HepG2 (cell line): ENCODE measurements around the gene ITPK1. TPM values are rescaled to one million over a fixed set of nuclear protein-coding genes. Genes with fewer than 3 reads are reported as not detected.
A peak's percentile ranks its signal among the peaks of the same experiment; 100 is the strongest.

Experiments
- ASH2L ChIP-seq: fragments of 300-600, 200-600 bp; sonication (generic); IDR thresholded peaks from 2 replicates; pipeline ENCODE4 v1.7.0; 2017; ENCODE audit warnings: low read depth, mild to moderate bottlenecking, moderate library complexity, mixed read lengths, low read length; ENCODE audit not compliant: insufficient read length
- CAMTA2 ChIP-seq: sonication (generic); formaldehyde crosslinking; IDR thresholded peaks from 2 replicates; pipeline ENCODE4 v1.4.0; 2020; ENCODE audit warnings: mild to moderate bottlenecking, missing genetic modification reagents, borderline replicate concordance
- FOXK1 ChIP-seq: sonication (generic); formaldehyde crosslinking; IDR thresholded peaks from 2 replicates; pipeline ENCODE4 v1.4.0; 2020; ENCODE audit warnings: low read depth, missing genetic modification reagents, borderline replicate concordance
- GABPB1 ChIP-seq: IDR thresholded peaks from 2 replicates; pipeline ENCODE4 v1.6.1; 2016; ENCODE audit warnings: mild to moderate bottlenecking, missing genetic modification reagents, moderate library complexity, missing compliant biosample characterization
- IKZF4 ChIP-seq: sonication (generic); formaldehyde crosslinking; IDR thresholded peaks from 2 replicates; pipeline ENCODE4 v1.5.1; 2020; ENCODE audit warnings: borderline replicate concordance, mild to moderate bottlenecking, low read depth, missing genetic modification reagents; ENCODE audit errors: not compliant biosample characterization
- ISX ChIP-seq: sonication (generic); formaldehyde crosslinking; conservative IDR thresholded peaks from 2 replicates; pipeline ENCODE4 v1.5.0; 2020; ENCODE audit warnings: missing genetic modification reagents
- KLF16 ChIP-seq, 2 experiments: sonication (generic) in 1 of 2; formaldehyde crosslinking in 1 of 2; IDR thresholded peaks; 2 replicates each; pipeline versions ENCODE4 v1.6.1 to v1.8.0; 2016 to 2023; ENCODE audit warnings: missing genetic modification reagents in 2 of 2, missing compliant biosample characterization in 1 of 2
- MED1 ChIP-seq: sonication (generic); formaldehyde crosslinking; IDR thresholded peaks from 2 replicates; pipeline ENCODE4 v1.4.0; 2020; ENCODE audit warnings: missing genetic modification reagents
- NFATC3 ChIP-seq: sonication (generic); formaldehyde crosslinking; IDR thresholded peaks from 2 replicates; pipeline ENCODE4 v1.5.1; 2020; ENCODE audit warnings: mild to moderate bottlenecking, missing genetic modification reagents
- NFIB ChIP-seq: sonication (generic); formaldehyde crosslinking; IDR thresholded peaks from 2 replicates; pipeline ENCODE4 v1.9.0; 2021; ENCODE audit warnings: missing genetic modification reagents, mild to moderate bottlenecking, borderline replicate concordance
- NFYC ChIP-seq: IDR thresholded peaks from 2 replicates; pipeline ENCODE4 v1.6.1; 2016; ENCODE audit warnings: missing genetic modification reagents, missing compliant biosample characterization
- PHF20 ChIP-seq: sonication (generic); formaldehyde crosslinking; IDR thresholded peaks from 2 replicates; pipeline ENCODE4 v1.5.0; 2020; ENCODE audit warnings: mild to moderate bottlenecking, missing genetic modification reagents
- POLR2AphosphoS2 ChIP-seq: IDR thresholded peaks from 2 replicates; pipeline ENCODE4 v1.6.1; 2011; ENCODE audit warnings: low read depth, low read length, improper control_type of control experiment
- SSRP1 ChIP-seq: IDR thresholded peaks from 2 replicates; pipeline ENCODE4 v1.6.1; 2016; ENCODE audit warnings: control low read depth
- TGIF2 ChIP-seq: IDR thresholded peaks from 2 replicates; pipeline ENCODE4 v1.6.1; 2016; ENCODE audit warnings: control low read depth, missing compliant biosample characterization
- ZKSCAN5 ChIP-seq: sonication (generic); formaldehyde crosslinking; IDR thresholded peaks from 2 replicates; pipeline ENCODE4 v1.5.1; 2020; ENCODE audit warnings: mild to moderate bottlenecking, missing genetic modification reagents
- ZMYM2 ChIP-seq: sonication (generic); formaldehyde crosslinking; IDR thresholded peaks from 2 replicates; pipeline ENCODE4 v1.8.0; 2022; ENCODE audit warnings: mild to moderate bottlenecking, missing genetic modification reagents
- ZMYM3 ChIP-seq: sonication (generic); formaldehyde crosslinking; IDR thresholded peaks from 2 replicates; pipeline ENCODE4 v1.5.1; 2020; ENCODE audit warnings: mild to moderate bottlenecking, missing genetic modification reagents
- ZNF232 ChIP-seq: sonication (generic); formaldehyde crosslinking; IDR thresholded peaks from 2 replicates; pipeline ENCODE4 v1.4.0; 2020; ENCODE audit warnings: missing genetic modification reagents, borderline replicate concordance
- ZNF331 ChIP-seq: sonication (generic); formaldehyde crosslinking; IDR thresholded peaks from 2 replicates; pipeline ENCODE4 v1.4.0; 2020; ENCODE audit warnings: missing genetic modification reagents
- ZNF616 ChIP-seq: sonication (generic); formaldehyde crosslinking; IDR thresholded peaks from 2 replicates; pipeline ENCODE4 v1.5.0; 2020; ENCODE audit warnings: low read depth, mild to moderate bottlenecking, missing genetic modification reagents
- polyA plus RNA-seq, 8 experiments: library from polyadenylated mRNA; depleted of rRNA in 3 of 8; stranded (reverse) in 7 of 8; unstranded in 1 of 8; fragments of >200 nt; fragmentation: Illumina TruSeq in 4 of 8; extraction: Trizol in 4 of 8; gene quantifications; 2 replicates each; pipeline versions ENCODE4 v1.2.1 to v1.2.3, GENCODE V29; 2011 to 2016; ENCODE audit warnings: low read depth in 4 of 8, missing spikeins in 1 of 8, mixed read lengths in 1 of 8; ENCODE audit not compliant: insufficient read depth in 1 of 8
- total RNA-seq, 5 experiments: library from RNA; depleted of rRNA; stranded (reverse); fragments of >200 nt; fragmentation: Illumina TruSeq; extraction: Trizol; gene quantifications; 2 replicates each; pipeline ENCODE4 v1.2.3, GENCODE V29; 2016; ENCODE audit warnings: low read depth in 1 of 5
- TF ChIP-seq, protein P1 (sequence below): sonication (generic); formaldehyde crosslinking; IDR thresholded peaks from 2 replicates; pipeline ENCODE4 v1.4.0; 2020; ENCODE audit warnings: missing genetic modification reagents, mild to moderate bottlenecking, borderline replicate concordance
- TF ChIP-seq, protein P2 (sequence below): sonication (generic); formaldehyde crosslinking; IDR thresholded peaks from 2 replicates; pipeline ENCODE4 v1.8.1; 2022; ENCODE audit warnings: low read depth, mild to moderate bottlenecking, missing genetic modification reagents
- TF ChIP-seq, protein P3 (sequence below): sonication (generic); formaldehyde crosslinking; IDR thresholded peaks from 2 replicates; pipeline ENCODE4 v1.4.0; 2020; ENCODE audit warnings: missing genetic modification reagents
- TF ChIP-seq, protein P4 (sequence below): sonication (generic); formaldehyde crosslinking; IDR thresholded peaks from 2 replicates; pipeline ENCODE4 v1.4.0; 2020; ENCODE audit warnings: mild to moderate bottlenecking, missing genetic modification reagents, borderline replicate concordance

ITPK1 gene
- total and polyA plus RNA-seq, 2 of the 13 experiments (the other 11 are each of a cell fraction or from before 2014, with no cell fraction given), result 20.5 to 47.5 TPM

DNA sequence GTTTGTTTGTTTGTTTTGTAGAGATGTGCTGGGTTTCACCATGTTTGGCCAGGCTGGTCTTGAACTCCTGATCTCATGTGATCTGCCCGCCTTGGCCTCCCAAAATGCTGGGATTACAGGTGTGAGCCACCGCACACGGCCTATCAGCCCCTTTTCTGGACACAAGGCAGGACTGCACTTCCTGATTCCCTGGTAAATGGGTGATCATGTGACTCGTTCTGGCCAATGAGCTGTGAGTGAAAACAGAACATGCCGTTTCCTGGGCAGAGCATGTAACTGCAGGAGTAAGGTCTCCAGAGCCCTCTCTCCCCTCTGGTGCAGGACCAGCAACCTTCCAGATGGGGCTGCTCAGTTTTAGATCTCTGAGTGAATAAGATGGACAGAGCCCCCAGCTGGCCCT is 92.7 kb downstream of the ITPK1 start (continued):
- TF ChIP-seq PHF20 (CRISPR knock-in tag) (0 out of 2 replicates have a peak, but pooled peaks have one; percentile 34), SSRP1 (CRISPR knock-in tag) (no peak), NFYC (CRISPR knock-in tag) (peak; percentile 86), FOXK1 (no peak; the same call in 1 of the 2 replicates), CAMTA2 (no peak), ZNF616 (no peak), GABPB1 (CRISPR knock-in tag) (no peak), ZMYM2 (0 out of 2 replicates have a peak, but pooled peaks have one; percentile 19), ZNF331 (CRISPR knock-in tag) (no peak), NFATC3 (CRISPR knock-in tag) (no peak), MED1 (no peak), KLF16 (CRISPR knock-in tag; IDR thresholded peaks at IDR 0.05) (no peak), ZKSCAN5 (CRISPR knock-in tag) (no peak), POLR2AphosphoS2 (no peak), ZNF232 (CRISPR knock-in tag) (no peak), ASH2L (no peak), ISX (CRISPR knock-in tag) (no peak), ZMYM3 (CRISPR knock-in tag) (0 out of 2 replicates have a peak, but pooled peaks have one; percentile 23), NFIB (no peak), TGIF2 (CRISPR knock-in tag) (no peak), IKZF4 (CRISPR knock-in tag) (no peak)
- TF ChIP-seq, protein P1, sequence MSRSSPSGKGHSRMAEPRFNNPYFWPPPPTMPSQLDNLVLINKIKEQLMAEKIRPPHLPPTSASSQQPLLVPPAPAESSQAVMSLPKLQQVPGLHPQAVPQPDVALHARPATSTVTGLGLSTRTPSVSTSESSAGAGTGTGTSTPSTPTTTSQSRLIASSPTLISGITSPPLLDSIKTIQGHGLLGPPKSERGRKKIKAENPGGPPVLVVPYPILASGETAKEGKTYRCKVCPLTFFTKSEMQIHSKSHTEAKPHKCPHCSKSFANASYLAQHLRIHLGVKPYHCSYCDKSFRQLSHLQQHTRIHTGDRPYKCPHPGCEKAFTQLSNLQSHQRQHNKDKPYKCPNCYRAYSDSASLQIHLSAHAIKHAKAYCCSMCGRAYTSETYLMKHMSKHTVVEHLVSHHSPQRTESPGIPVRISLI (CRISPR knock-in tag), result no peak
- TF ChIP-seq, protein P2, sequence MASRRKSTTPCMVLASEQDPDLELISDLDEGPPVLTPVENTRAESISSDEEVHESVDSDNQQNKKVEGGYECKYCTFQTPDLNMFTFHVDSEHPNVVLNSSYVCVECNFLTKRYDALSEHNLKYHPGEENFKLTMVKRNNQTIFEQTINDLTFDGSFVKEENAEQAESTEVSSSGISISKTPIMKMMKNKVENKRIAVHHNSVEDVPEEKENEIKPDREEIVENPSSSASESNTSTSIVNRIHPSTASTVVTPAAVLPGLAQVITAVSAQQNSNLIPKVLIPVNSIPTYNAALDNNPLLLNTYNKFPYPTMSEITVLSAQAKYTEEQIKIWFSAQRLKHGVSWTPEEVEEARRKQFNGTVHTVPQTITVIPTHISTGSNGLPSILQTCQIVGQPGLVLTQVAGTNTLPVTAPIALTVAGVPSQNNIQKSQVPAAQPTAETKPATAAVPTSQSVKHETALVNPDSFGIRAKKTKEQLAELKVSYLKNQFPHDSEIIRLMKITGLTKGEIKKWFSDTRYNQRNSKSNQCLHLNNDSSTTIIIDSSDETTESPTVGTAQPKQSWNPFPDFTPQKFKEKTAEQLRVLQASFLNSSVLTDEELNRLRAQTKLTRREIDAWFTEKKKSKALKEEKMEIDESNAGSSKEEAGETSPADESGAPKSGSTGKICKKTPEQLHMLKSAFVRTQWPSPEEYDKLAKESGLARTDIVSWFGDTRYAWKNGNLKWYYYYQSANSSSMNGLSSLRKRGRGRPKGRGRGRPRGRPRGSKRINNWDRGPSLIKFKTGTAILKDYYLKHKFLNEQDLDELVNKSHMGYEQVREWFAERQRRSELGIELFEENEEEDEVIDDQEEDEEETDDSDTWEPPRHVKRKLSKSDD, result no peak
- TF ChIP-seq, protein P3, sequence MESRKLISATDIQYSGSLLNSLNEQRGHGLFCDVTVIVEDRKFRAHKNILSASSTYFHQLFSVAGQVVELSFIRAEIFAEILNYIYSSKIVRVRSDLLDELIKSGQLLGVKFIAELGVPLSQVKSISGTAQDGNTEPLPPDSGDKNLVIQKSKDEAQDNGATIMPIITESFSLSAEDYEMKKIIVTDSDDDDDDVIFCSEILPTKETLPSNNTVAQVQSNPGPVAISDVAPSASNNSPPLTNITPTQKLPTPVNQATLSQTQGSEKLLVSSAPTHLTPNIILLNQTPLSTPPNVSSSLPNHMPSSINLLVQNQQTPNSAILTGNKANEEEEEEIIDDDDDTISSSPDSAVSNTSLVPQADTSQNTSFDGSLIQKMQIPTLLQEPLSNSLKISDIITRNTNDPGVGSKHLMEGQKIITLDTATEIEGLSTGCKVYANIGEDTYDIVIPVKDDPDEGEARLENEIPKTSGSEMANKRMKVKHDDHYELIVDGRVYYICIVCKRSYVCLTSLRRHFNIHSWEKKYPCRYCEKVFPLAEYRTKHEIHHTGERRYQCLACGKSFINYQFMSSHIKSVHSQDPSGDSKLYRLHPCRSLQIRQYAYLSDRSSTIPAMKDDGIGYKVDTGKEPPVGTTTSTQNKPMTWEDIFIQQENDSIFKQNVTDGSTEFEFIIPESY (CRISPR knock-in tag), result peak; percentile 85
- TF ChIP-seq, protein P4, sequence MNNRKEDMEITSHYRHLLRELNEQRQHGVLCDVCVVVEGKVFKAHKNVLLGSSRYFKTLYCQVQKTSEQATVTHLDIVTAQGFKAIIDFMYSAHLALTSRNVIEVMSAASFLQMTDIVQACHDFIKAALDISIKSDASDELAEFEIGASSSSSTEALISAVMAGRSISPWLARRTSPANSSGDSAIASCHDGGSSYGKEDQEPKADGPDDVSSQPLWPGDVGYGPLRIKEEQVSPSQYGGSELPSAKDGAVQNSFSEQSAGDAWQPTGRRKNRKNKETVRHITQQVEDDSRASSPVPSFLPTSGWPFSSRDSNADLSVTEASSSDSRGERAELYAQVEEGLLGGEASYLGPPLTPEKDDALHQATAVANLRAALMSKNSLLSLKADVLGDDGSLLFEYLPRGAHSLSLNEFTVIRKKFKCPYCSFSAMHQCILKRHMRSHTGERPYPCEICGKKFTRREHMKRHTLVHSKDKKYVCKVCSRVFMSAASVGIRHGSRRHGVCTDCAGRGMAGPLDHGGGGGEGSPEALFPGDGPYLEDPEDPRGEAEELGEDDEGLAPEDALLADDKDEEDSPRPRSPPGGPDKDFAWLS (CRISPR knock-in tag), result no peak
